Measurements from ENCODE around the gene ATAD3C.
"Not testable (repeated sequence)": the region's sequence is repeated elsewhere in the genome, so short reads cannot be mapped to it uniquely, and the experiment has no call there.

The ATAD3C gene

DNA sequence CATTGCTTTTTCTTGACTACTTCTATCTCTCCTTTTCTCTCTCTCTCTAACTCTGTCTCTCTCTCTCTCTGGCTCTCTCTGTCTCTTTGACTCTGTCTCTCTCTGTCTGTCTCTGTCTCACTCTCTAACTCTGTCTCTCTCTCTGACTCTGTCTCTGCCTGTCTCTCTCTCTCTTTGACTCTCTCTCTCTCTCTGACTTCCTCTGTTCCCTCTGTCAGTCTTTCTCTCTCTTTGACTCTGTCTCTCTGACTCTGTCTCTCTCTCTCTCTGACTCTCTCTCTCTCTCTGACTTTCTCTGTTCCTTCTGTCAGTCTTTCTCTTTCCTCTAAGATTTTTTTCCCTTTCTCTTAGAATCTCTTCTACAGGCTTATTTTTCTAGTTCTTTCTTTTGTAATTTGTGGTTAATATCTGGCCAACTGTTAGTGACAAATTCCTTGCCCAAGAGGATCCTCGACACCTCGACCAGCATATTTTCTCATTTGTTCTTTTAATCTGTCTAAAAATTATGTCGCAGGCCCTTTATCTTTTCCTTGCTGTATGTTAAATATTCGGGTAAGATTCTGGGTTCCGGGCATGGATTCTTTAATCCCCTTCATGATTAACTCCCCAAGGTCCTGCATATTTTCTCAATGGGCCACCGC lies at the start of gene ATAD3C:
Gene ATAD3C, plus strand, starts transcription at position 591 of the 641 bp plus-strand sequence. CDS start 995 bp downstream, outside the sequence.
- no peak for DNase-seq (ENCODE audit: low read depth, low spot score)

DNA sequence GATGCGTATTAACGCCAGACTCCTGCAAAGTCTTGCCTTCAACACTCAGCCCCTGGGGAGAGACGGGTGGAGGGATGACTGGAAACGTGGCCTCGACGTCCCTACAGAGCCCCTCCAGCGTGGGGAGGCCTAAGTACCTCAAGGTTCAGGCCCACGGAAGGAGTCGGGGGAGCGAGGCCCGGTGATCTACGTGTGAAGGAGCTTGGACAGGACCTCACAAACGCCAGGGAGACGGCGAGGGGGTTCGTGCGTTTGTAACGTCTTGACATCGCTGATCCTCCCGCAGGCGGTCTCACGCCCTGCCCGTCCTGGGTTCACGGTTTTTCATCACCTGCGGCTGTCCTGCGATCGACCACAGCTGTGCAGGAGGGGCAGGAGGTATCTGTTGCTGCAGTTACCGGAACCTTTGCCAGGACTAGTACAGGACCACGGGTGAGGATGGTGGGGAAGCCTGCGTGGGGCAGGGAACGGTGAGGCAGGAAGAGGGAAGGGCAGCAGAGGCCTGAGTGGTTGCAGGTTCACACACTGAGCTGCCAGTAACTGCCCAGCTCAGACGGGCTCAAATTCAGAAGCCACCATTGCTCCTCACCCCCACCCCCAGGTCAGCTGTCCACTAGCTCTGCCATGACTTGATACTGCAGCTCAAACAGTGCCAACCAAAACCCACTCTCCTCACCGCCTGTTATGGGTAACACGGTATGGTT lies 49.5 kb upstream of the ATAD3C start:
- DNase-seq (ENCODE audit: low read depth, low spot score) = no peak

- DNase-seq (ENCODE audit: low read depth, low spot score) = no peak
These were observed 48.7 kb upstream of the ATAD3C start for GRCh38 chr1:1400576-1401456.

DNA sequence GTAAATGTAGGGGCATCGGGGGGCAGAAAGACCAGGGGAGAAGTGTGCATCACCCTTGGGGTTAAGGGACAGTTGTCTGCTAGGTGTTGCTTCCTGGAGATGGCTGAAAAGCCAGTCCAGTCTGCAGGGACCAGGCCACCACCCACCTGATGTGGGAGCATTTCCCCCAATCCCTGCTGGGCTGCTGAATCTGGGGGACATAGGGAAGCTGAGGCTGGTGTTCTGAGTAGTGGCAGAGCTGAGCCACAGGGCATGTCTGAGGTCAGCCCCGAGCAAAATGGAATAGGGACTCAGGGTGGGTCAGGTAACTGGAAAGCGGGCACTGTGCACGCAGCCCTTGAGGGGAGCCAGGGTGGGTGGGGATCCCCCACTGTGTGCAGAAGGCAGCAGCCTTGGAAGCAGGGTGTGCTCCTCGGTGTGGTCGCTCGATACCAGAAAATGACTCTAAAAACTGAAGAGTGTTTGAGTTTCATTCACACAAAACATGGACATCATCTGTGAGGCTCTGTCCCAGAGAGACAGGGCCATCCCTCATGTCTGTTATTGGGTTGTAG lies 48.0 kb upstream of the ATAD3C start:
- DNase-seq (ENCODE audit: low read depth, low spot score) = no peak

DNA sequence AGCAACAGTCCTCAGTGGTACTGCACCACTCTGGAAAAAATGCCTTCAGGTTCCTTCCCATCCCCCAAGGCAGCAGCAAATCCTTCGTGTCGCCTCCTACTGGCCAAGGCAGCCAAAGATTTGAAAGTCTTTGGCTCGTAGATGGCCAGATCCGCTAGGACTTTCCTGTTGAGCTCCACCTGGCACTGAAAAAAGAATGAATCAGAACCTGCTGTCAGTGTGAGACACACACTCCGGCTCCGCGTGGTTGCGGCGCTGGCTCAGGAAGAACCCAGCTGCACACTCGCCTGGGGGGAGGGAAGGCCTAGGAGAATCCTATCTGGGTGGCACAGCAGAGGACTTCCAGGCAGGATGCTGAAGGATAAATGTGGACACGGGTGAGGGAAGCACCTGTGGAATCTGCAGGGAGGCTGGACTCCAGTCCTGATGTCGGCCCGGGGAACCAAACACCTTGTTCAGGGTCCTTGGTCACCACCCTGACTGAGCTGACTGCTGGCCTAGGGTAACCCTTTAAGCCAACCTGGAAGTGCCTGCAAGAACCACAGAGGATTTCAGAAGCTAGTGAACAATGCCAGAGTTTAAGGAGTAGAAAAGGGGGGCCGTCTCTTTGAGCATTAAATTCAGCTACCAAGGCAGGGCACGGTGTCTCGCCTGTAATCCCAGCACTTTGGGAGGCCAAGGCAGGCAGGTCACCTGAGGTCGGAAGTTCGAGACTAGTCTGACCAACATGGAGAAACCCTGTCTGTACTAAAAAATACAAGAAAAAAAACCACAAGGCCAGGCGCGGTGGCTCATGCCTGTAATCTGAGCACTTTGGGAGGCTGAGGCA lies 47.2 kb upstream of the ATAD3C start:
- peak; percentile 17 for DNase-seq (ENCODE audit: low read depth, low spot score)

DNA sequence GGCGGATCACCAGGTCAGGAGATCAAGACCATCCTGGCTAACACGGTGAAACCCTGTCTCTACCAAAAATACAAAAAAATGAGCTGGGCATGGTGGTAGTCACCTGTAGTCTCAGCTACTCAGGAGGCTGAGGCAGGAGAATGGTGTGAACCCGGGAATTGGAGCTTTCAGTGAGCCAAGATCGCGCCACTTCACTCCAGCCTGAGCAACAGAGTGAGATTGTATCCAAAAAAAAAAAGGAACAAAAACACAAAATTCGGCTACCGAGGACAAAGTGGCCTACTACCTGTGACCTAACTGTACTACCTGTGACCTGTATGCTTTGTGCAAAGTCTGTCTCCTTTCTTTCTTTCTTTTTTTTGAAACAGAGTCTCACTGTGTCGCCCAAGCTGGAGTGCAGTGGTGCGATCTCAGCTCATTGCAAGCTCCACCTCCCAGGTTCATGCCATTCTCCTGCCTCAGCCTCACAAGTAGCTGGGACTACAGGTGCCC lies 46.5 kb upstream of the ATAD3C start:
- not testable (repeated sequence) for DNase-seq (ENCODE audit: low read depth, low spot score)

- DNase-seq (ENCODE audit: low read depth, low spot score) = no peak
These were observed 45.8 kb upstream of the ATAD3C start for GRCh38 chr1:1403653-1404052.

DNA sequence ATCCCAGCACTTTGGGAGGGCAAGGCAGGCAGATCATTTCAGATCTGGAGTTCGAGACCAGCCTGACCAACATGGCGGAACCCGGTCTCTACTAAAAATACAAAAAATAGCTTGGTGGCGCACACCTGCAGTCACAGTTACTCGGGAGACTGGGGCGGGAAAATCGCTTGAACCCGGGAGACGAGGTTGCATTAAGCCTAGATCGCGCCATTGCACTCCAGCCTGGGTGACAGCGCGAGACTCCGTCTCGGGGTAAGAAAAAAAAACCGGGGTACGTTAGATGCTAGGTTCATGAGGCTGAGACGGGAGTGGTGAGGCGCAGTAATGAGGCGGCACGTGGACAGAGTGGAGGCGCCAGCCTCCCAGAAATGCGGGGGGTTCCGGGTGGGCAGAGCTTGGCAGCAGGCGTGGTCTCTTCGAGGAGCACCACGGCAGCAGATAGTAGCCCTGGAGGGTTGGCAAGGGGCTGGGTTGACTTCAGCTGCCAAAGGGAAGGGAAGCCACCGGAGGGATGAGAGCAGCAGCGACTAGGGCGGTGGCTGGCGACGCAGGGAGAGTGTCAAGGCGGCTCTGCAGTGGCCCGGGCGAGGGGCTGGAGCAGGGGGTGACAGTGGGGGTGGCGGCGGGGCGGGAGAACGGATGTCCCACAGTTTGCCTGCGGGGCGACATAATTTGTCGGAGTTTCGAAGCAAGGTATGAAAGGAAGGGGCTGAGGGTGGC lies 43.2 kb upstream of the ATAD3C start:
- no peak for DNase-seq (ENCODE audit: low read depth, low spot score)

DNA sequence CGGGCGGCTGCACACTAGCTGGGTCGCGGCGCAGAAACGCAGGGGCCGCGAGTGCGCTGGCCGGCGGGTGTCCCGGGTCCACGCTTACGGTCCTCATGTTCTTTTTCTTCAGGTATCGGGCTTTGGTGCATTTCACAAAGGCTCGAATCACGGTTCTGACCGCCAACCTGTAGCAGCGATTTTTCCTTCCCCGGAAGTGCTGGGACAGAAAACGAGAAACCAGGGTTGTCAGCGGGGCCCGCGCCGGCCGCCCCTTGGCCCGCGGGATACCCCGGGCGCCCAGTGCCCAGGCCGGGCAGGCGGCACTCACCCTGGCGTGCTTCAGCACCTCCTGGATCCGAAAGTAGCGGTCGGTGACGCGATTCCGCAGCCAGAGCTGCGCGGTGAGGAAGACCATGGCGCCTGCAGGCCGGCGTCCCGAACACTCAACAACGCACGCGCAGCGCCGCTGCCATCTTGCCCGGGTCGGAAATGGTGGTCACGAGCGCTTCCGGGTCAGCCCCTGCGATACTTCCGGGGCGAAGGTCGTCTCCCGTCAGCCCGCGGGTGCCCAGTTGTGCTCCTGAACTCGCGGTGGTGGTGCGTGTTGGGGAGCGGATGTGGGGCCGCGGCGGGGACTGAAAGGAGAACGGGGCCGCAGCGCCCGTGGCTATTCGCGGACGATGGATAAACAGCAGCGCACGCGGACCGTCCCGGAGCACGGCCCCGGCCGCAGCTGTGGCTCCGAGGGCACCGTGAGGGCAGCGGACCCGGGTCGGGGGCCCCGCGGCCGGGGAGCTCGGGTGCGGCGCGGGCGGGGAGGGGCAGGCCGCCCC lies 42.5 kb upstream of the ATAD3C start, which contains the start of gene MRPL20:
Gene MRPL20, minus strand, starts transcription at position 473 of the 815 bp plus-strand sequence. Its CDS starts 76 bp downstream, at position 397.
- peak; percentile 67 for DNase-seq (ENCODE audit: low read depth, low spot score)

DNA sequence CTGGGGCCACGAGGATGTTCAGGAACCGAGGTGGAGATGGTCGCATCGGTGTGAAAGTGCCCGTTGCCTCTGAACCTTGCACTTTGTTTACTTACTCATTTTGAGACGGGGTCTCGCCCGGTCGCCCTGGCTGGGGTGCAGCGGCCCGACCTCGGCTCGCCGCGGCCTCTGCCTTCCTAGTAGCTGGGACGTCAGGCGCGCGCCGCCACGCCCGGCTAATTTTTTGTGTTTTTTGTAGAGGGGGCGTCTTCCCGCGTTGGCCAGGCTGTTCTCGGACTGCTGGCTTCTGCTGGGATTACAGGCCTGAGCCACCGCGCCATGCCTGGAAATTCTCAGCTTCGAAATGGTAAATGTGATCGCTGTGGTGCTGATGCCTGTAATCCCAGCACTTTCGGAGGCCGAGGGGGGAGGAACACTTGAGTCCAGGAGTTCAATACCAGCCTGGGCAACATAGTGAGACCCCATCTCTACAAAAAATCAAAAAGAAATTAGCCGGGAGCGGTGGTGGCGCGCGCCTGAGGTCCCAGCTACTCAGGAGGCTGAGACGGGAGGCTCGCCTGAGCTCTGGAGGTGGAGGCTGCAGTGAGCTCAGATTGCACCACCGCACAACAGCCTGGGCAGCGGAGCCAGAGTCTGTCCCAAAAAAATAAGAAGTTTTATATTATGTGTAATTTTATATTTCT lies 41.7 kb upstream of the ATAD3C start:
- DNase-seq (ENCODE audit: low read depth, low spot score) = no peak

GRCh38 chr1:1410238-1410637 lies 39.3 kb upstream of the ATAD3C start:
- DNase-seq (ENCODE audit: low read depth, low spot score) = not testable (repeated sequence)

- no peak for DNase-seq (ENCODE audit: low read depth, low spot score)
These were observed 37.9 kb upstream of the ATAD3C start for GRCh38 chr1:1411626-1412025.

GRCh38 chr1:1412311-1412902 lies 37.1 kb upstream of the ATAD3C start:
- DNase-seq (ENCODE audit: low read depth, low spot score) = not testable (repeated sequence)

DNA sequence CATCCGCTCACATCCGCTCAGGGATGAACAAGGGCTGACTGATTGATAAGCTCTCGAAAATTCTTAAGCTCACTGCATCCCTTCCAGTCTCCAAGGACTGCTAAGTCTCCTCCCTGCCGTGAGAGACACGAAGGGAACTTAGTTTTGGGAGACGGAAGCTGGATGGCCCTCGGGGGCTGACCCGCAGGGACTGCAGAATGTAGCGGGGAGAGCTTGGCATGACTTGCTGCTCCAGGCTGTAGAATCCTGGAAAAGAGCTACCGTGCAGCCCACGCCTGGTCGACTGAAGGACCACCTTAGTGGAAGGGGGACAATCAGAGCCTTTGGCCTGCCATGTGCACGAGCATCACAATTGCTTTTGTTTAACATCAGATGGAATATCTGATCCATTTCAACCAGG lies 33.7 kb upstream of the ATAD3C start:
- no peak for DNase-seq (ENCODE audit: low read depth, low spot score)

DNA sequence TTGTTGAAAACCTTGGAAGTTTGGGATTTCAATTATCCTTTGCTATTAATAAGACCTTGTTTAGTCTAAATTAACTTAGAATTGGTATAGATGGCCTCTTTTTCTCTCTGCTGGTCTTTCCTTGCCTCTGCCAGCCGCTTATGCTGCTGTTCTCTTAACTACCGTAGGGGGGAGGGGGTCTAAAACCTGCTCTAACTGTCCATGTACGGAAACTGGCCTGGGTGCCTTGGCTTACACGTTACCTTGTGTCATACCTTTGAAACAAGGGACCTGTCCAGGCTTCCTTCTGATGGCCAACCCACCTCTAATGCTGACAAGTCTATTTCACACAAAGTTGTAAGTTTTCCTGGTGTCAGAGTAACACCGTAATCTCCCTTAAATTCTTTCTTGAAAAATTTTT lies 32.1 kb upstream of the ATAD3C start:
- DNase-seq (ENCODE audit: low read depth, low spot score) = not testable (repeated sequence)

DNA sequence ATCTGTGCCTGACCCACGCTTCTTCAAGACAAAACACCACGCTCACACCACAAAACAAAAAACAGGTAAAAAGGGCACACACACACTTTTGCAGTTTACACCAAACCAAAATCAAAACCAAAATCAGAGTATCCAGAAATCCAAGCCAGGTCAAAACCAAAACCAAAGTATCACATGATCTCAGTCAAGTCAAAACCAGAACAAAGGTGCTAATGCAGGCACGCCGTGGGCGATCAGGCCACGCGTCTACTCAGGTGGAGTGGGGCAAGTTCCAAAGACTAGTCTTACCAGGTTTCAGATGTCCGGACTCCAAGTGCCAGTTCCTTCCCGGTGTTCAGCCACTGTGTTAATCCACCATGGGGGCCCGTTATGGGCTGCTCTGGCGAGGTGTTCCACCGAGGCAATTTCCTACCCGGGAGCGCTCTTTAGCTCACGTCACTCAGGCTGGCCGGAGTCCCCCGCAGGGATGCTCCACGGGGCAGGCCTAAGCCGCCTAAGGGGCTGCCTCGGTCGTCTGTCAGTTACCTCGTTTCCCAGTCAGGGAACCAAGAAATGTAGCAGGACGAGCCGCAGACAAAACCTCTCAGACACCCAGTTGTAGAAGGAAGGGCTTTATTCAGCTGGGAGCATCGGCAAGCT lies 31.5 kb upstream of the ATAD3C start:
- DNase-seq (ENCODE audit: low read depth, low spot score) = not testable (repeated sequence)

GRCh38 chr1:1418464-1419362 lies 30.8 kb upstream of the ATAD3C start:
- DNase-seq (ENCODE audit: low read depth, low spot score) = no peak

Measured in smooth muscle cell of the brain vasculature (primary cell).